ENCODE data around the gene FIBIN.
"Not testable (repeated sequence)": the region's sequence is repeated elsewhere in the genome, so short reads cannot be mapped to it uniquely, and the experiment has no call there.

The FIBIN gene

GRCh38 chr11:26976389-26976788, 17.5 kb upstream of the FIBIN start:
- TF ChIP-seq CTCF (IDR thresholded peaks at IDR 0.05; ENCODE audit: low read depth, low read length) = no peak
- no peak overlapping the region for H3K4me3 ChIP-seq (ENCODE audit: low read depth, low read length)
- in situ Hi-C loops (cut with HindIII; ENCODE audit: low sequenced_read_pairs) = no loop called here
- peak; percentile 86 for DNase-seq (ENCODE audit: low read depth, low spot score)

GRCh38 chr11:26977209-26977608, 16.7 kb upstream of the FIBIN start:
- H3K4me3 ChIP-seq (ENCODE audit: low read depth, low read length); DNase-seq (ENCODE audit: low read depth, low spot score); in situ Hi-C loops (cut with HindIII; ENCODE audit: low sequenced_read_pairs): not testable (repeated sequence)

GRCh38 chr11:26983645-26984044, 10.3 kb upstream of the FIBIN start:
- H3K4me3 ChIP-seq (ENCODE audit: low read depth, low read length) = no peak overlapping the region
- in situ Hi-C loops (cut with HindIII; ENCODE audit: low sequenced_read_pairs) = no loop called here
- no peak for TF ChIP-seq CTCF (IDR thresholded peaks at IDR 0.05; ENCODE audit: low read depth, low read length)
- no peak for DNase-seq (ENCODE audit: low read depth, low spot score)

- in situ Hi-C loops (cut with HindIII; ENCODE audit: low sequenced_read_pairs) = no loop called here
These were observed 8.4 kb upstream of the FIBIN start for GRCh38 chr11:26985470-26985869.

GRCh38 chr11:26985943-26986342, 8.0 kb upstream of the FIBIN start:
- in situ Hi-C loops (cut with HindIII; ENCODE audit: low sequenced_read_pairs) = no loop called here
- H3K4me3 ChIP-seq (ENCODE audit: low read depth, low read length) = no peak overlapping the region
- DNase-seq (ENCODE audit: low read depth, low spot score) = no peak
- no peak for TF ChIP-seq CTCF (IDR thresholded peaks at IDR 0.05; ENCODE audit: low read depth, low read length)

More at GRCh38 chr11:26985470-26985869, 8.4 kb upstream of the FIBIN start:
- no peak for DNase-seq (ENCODE audit: low read depth, low spot score)
- TF ChIP-seq CTCF (IDR thresholded peaks at IDR 0.05; ENCODE audit: low read depth, low read length) = no peak
- H3K4me3 ChIP-seq (ENCODE audit: low read depth, low read length) = no peak overlapping the region

- in situ Hi-C loops (cut with HindIII; ENCODE audit: low sequenced_read_pairs) = no loop called here
- DNase-seq (ENCODE audit: low read depth, low spot score) = no peak
- no peak for TF ChIP-seq CTCF (IDR thresholded peaks at IDR 0.05; ENCODE audit: low read depth, low read length)
- no peak overlapping the region for H3K4me3 ChIP-seq (ENCODE audit: low read depth, low read length)
These were observed 6.6 kb upstream of the FIBIN start for GRCh38 chr11:26987272-26987671.

- in situ Hi-C loops (cut with HindIII; ENCODE audit: low sequenced_read_pairs) = no loop called here
- no peak for TF ChIP-seq CTCF (IDR thresholded peaks at IDR 0.05; ENCODE audit: low read depth, low read length)
- no peak for DNase-seq (ENCODE audit: low read depth, low spot score)
- no peak overlapping the region for H3K4me3 ChIP-seq (ENCODE audit: low read depth, low read length)
These were observed 6.2 kb upstream of the FIBIN start for GRCh38 chr11:26987731-26988130.
